ENCODE measurements around the gene PFN1.

PFN1 gene

DNA sequence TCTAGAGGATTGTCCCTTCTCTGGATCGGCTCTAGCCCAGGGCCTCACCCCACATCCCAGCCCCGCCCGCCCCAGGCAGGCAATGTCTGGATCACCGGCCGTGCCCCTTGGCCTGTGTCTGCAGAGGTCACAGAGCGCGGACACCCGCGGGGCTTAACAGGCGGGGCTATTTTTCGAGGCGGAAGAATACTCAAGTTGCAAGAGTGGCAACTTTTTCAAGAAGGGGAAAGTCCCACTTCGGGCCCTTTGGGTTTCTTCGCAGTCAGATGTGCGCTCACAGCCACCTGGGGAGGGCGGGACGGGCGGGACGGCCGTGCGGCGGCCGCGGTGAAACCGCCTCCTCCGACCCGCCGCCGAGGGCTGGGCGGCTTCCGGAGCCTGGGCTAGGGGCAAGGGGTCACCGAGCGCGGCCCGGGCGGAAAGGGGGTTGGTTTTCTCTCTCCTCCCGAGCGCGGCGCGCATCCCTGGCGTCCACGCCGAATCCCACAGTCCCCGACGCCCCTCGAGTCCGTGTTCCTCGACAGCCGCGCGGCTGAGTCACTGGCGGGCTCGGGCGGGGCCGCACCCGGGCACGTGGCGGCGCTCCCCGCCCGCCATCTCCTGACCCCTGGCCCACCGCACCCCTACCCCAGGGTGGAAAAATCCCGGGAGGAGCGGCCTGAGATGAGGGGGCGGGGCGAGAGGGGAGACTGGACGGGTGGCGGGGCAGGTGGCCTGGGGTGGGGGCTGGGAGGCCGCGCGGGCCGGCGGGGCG, 1.2 kb upstream of the PFN1 start:
- peak overlapping the region; percentile 98 to 99 (median 99) for H3K27ac Mint-ChIP-seq
- H3K4me1 Mint-ChIP-seq = peaks cover 47% of the 10 kb centered on the region
- peaks cover 22% of the 10 kb centered on the region for H3K36me3 Mint-ChIP-seq (ENCODE audit: low read depth)
- H3K4me3 Mint-ChIP-seq = peak overlapping the region; percentile 85 to 96 (median 85)
- H3K27me3 Mint-ChIP-seq (ENCODE audit: low read depth) = no peaks in the 10 kb centered on the region
- TF ChIP-seq, protein P1, sequence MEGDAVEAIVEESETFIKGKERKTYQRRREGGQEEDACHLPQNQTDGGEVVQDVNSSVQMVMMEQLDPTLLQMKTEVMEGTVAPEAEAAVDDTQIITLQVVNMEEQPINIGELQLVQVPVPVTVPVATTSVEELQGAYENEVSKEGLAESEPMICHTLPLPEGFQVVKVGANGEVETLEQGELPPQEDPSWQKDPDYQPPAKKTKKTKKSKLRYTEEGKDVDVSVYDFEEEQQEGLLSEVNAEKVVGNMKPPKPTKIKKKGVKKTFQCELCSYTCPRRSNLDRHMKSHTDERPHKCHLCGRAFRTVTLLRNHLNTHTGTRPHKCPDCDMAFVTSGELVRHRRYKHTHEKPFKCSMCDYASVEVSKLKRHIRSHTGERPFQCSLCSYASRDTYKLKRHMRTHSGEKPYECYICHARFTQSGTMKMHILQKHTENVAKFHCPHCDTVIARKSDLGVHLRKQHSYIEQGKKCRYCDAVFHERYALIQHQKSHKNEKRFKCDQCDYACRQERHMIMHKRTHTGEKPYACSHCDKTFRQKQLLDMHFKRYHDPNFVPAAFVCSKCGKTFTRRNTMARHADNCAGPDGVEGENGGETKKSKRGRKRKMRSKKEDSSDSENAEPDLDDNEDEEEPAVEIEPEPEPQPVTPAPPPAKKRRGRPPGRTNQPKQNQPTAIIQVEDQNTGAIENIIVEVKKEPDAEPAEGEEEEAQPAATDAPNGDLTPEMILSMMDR (IDR thresholded peaks at IDR 0.05; ENCODE audit: unreplicated experiment in 3 of 3) = no peak
- H3K9me3 Mint-ChIP-seq = no peaks in the 10 kb centered on the region

- no peaks in the 10 kb centered on the region for H3K27me3 Mint-ChIP-seq (ENCODE audit: low read depth)
- H3K27ac Mint-ChIP-seq = peak overlapping the region; percentile 98 to 99 (median 99)
- peaks cover 49% of the 10 kb centered on the region for H3K4me1 Mint-ChIP-seq
- H3K4me3 Mint-ChIP-seq = peak overlapping the region; percentile 95 to 98 (median 96)
- H3K9me3 Mint-ChIP-seq = no peaks in the 10 kb centered on the region
- H3K36me3 Mint-ChIP-seq (ENCODE audit: low read depth) = peaks cover 28% of the 10 kb centered on the region
- TF ChIP-seq, protein P1 (IDR thresholded peaks at IDR 0.05; ENCODE audit: unreplicated experiment in 3 of 3) = no peak
Measured at GRCh38 chr17:4948931-4949320, 596 bp upstream of the PFN1 start.

- no peaks in the 10 kb centered on the region for H3K27me3 Mint-ChIP-seq (ENCODE audit: low read depth)
- peaks cover 38% of the 10 kb centered on the region for H3K36me3 Mint-ChIP-seq (ENCODE audit: low read depth)
- no peaks in the 10 kb centered on the region for H3K9me3 Mint-ChIP-seq
- peak overlapping the region; percentile 89 to 99 (median 99) for H3K27ac Mint-ChIP-seq
- TF ChIP-seq, protein P1 (IDR thresholded peaks at IDR 0.05; ENCODE audit: unreplicated experiment in 3 of 3) = no peak
- H3K4me1 Mint-ChIP-seq = peaks cover 45% of the 10 kb centered on the region
- peak overlapping the region; percentile 95 to 98 (median 96) for H3K4me3 Mint-ChIP-seq
Measured at GRCh38 chr17:4947411-4948165, 742 bp downstream of the PFN1 start.

GRCh38 chr17:4947010-4947410, 1.3 kb downstream of the PFN1 start:
- H3K36me3 Mint-ChIP-seq (ENCODE audit: low read depth) = peaks cover 43% of the 10 kb centered on the region
- TF ChIP-seq, protein P1 (IDR thresholded peaks at IDR 0.05; ENCODE audit: unreplicated experiment in 3 of 3) = no peak
- peaks cover 47% of the 10 kb centered on the region for H3K4me1 Mint-ChIP-seq
- peak overlapping the region; percentile 95 to 98 (median 96) for H3K4me3 Mint-ChIP-seq
- H3K9me3 Mint-ChIP-seq = no peaks in the 10 kb centered on the region
- H3K27ac Mint-ChIP-seq = peak overlapping the region; percentile 87 to 99 (median 89)
- no peaks in the 10 kb centered on the region for H3K27me3 Mint-ChIP-seq (ENCODE audit: low read depth)

DNA sequence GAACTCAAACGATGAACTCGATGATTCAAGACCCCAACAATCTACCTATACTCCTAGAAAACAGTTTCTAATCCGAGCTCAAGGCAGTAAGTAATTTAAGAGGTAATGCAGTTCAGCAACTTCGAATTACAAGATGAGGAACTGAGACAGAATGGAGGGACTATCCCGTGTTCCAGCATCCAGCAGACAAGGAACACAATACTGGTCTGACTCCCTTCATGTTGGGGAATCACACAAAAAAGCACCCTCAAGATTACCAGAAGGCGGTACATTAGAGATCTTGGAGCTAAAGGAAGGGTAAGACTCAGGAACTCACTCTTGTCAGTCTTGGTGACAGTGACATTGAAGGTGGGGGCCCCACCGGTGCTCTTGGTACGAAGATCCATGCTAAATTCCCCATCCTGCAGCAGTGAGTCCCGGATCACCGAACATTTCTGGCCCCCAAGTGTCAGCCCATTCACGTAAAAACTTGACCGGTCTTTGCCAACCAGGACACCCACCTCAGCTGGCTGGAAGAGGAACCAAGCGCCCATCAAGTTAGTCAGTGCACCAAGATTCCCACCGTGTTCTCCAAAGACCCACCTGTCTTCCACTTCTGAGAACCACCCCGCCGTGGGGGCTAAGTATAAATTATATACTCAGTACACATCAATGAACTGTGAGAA, 1.9 kb downstream of the PFN1 start:
- H3K27ac Mint-ChIP-seq = peak overlapping the region; percentile 87 to 99 (median 89)

More for the DNA sequence above, 1.9 kb downstream of the PFN1 start:
- Mint-ChIP-seq H3K9me3 (no peaks in the 10 kb centered on the region), H3K27me3 (ENCODE audit: low read depth) (no peaks in the 10 kb centered on the region), H3K4me3 (peak overlapping the region; percentile 95 to 98 (median 96)), H3K4me1 (peaks cover 49% of the 10 kb centered on the region), H3K36me3 (ENCODE audit: low read depth) (peaks cover 48% of the 10 kb centered on the region)
- TF ChIP-seq, protein P1 (IDR thresholded peaks at IDR 0.05; ENCODE audit: unreplicated experiment in 3 of 3) = no peak

Measured in nephron (organoid).